Type B pancreatic cell (in vitro differentiated cells): ENCODE results near the gene MYLK2. TPM values are rescaled to one million over a fixed set of nuclear protein-coding genes. Genes with fewer than 3 reads are reported as not detected.

Source experiments
- DNase-seq: peaks from one replicate; pipeline ENCODE4 v3.0.0; 2021; ENCODE audit warnings: mixed read lengths; ENCODE audit not compliant: unreplicated experiment; ENCODE audit errors: extremely low spot score
- H3K27ac Mint-ChIP-seq: 2 replicates; pipeline ENCODE4 v1.8.0; 2021; ENCODE audit warnings: mild to moderate bottlenecking, mixed read lengths
- H3K27me3 Mint-ChIP-seq: 2 replicates; pipeline ENCODE4 v1.8.0; 2021; ENCODE audit warnings: mixed read lengths
- H3K36me3 Mint-ChIP-seq: 2 replicates; pipeline ENCODE4 v1.8.0; 2021; ENCODE audit warnings: mixed read lengths
- H3K4me1 Mint-ChIP-seq: one replicate; pipeline ENCODE4 v1.8.0; 2021; ENCODE audit warnings: mixed read lengths; ENCODE audit not compliant: unreplicated experiment
- H3K4me3 Mint-ChIP-seq: 2 replicates; pipeline ENCODE4 v1.8.0; 2021; ENCODE audit warnings: mild to moderate bottlenecking, mixed read lengths
- H3K9me3 Mint-ChIP-seq: 2 replicates; pipeline ENCODE4 v1.8.0; 2021; ENCODE audit warnings: mixed read lengths
- CTCF ChIP-seq: fragments of 200-600 bp; sonication (generic); conservative IDR thresholded peaks from 2 replicates; pipeline ENCODE4 v1.5.0; 2021; ENCODE audit warnings: antibody characterized with exemption, mild to moderate bottlenecking
- total RNA-seq: library from RNA; stranded (reverse); gene quantifications from 2 replicates; pipeline ENCODE4 v1.2.1, GENCODE V29; 2021; ENCODE audit warnings: low replicate concordance

Gene MYLK2
- total RNA-seq, 1 donor from 2014 or later = 0.77 TPM

- H3K4me1 Mint-ChIP-seq = peaks cover 16% of the 10 kb centered on the region
- H3K4me3 Mint-ChIP-seq = no peak overlapping the region
- H3K27me3 Mint-ChIP-seq = peaks cover 44% of the 10 kb centered on the region
- DNase-seq = no peak
- no peaks in the 10 kb centered on the region for H3K36me3 Mint-ChIP-seq
- H3K9me3 Mint-ChIP-seq = no peaks in the 10 kb centered on the region
- TF ChIP-seq CTCF = peak; percentile 6
- no peak overlapping the region for H3K27ac Mint-ChIP-seq
These were observed 27.6 kb downstream of the MYLK2 start for GRCh38 chr20:31846793-31847138.

GRCh38 chr20:31848088-31848999 is 29.2 kb downstream of the MYLK2 start:
- TF ChIP-seq CTCF = no peak
- DNase-seq = no peak
- Mint-ChIP-seq H3K36me3 (no peaks in the 10 kb centered on the region), H3K27me3 (peaks cover 44% of the 10 kb centered on the region), H3K27ac (no peak overlapping the region), H3K4me3 (no peak overlapping the region), H3K4me1 (peaks cover 7% of the 10 kb centered on the region), H3K9me3 (no peaks in the 10 kb centered on the region)

GRCh38 chr20:31849306-31849930 is 30.3 kb downstream of the MYLK2 start:
- H3K27me3 Mint-ChIP-seq = peaks cover 43% of the 10 kb centered on the region
- DNase-seq = no peak
- no peak overlapping the region for H3K4me3 Mint-ChIP-seq
- no peak overlapping the region for H3K27ac Mint-ChIP-seq
- TF ChIP-seq CTCF = no peak
- no peaks in the 10 kb centered on the region for H3K36me3 Mint-ChIP-seq
- no peaks in the 10 kb centered on the region for H3K9me3 Mint-ChIP-seq
- H3K4me1 Mint-ChIP-seq = no peaks in the 10 kb centered on the region

- Mint-ChIP-seq H3K4me3 (no peak overlapping the region), H3K9me3 (no peaks in the 10 kb centered on the region), H3K4me1 (no peaks in the 10 kb centered on the region), H3K36me3 (no peaks in the 10 kb centered on the region), H3K27me3 (peaks cover 43% of the 10 kb centered on the region), H3K27ac (no peak overlapping the region)
- DNase-seq = no peak
- TF ChIP-seq CTCF = no peak
These were observed 32.2 kb downstream of the MYLK2 start for GRCh38 chr20:31851240-31851955.

- Mint-ChIP-seq H3K27ac (no peak overlapping the region), H3K9me3 (no peaks in the 10 kb centered on the region), H3K36me3 (no peaks in the 10 kb centered on the region), H3K4me3 (no peak overlapping the region), H3K27me3 (peaks cover 44% of the 10 kb centered on the region), H3K4me1 (no peaks in the 10 kb centered on the region)
- no peak for TF ChIP-seq CTCF
- DNase-seq = no peak
These were observed 34.3 kb downstream of the MYLK2 start for GRCh38 chr20:31853481-31853880.
